NCI-H2196 treated with DMSO at 0.1 percent for 48 hours (cell line): Measurements from ENCODE around the gene GIGYF2.
"Not testable (repeated sequence)": the region's sequence is repeated elsewhere in the genome, so short reads cannot be mapped to it uniquely, and the experiment has no call there.

Source experiments
- DNase-seq: peaks from one replicate; lab custom pipeline; 2025; ENCODE audit not compliant: unreplicated experiment; lab: John Stamatoyannopoulos, UW

Gene GIGYF2

DNA sequence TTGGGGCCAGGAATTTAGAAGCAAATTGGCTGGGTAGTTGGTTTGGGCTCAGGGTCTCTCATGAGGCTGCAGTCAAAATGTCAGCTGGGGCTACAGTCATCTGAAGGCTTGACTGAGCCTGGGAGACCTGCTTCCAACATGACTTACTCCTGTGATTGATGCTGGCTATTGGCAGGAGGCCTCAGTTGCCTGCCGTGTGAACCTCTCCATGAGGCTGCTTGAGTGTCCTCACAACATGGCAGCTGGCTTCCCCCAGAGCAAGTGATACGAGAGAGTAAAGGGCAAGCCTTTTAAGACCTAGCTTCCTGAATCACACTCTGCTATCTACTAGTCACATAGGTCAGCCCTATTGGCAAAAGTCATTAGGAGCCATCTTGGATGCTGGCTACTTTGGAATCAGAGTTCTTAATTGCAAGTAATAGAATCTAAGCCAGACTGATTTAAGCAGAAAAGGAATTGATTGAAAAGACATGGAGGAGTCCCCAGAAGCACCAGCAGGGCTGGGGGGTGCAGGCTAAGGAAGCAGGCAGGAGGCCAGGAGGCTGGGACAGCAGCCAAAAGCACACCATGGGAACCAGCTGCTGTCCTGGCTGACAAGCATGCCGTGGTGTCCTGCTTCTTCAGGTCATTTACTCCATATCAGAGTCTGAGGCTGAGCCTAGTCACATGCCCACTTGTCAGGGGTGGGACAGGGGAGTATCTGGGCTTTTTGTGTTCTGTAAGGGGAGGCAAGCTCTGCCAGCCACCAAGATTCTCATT, 7.8 kb upstream of the GIGYF2 start:
- DNase-seq, result no peak

- DNase-seq, result not testable (repeated sequence)
These were observed 6.0 kb upstream of the GIGYF2 start for GRCh38 chr2:232691117-232691516.

- DNase-seq, result no peak
These were observed 3.8 kb upstream of the GIGYF2 start for GRCh38 chr2:232693344-232693743.

- DNase-seq, result no peak
These were observed 497 bp upstream of the GIGYF2 start for GRCh38 chr2:232696609-232697058.

DNA sequence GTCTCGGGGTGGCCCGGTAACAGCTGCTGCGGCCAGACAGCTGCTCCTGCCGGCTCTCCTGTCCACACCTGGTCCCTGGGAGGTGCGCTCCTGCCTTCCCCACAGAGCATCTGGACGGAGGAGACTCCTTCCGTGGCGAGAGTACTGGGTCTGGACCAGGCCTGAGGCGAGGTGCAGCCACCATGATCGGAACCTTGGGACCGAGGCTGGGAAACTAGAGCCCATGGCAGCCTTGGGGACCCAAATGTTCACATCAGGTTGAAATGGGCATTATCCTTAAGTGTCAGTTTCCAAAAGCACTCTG, 628 bp downstream of the GIGYF2 start:
- DNase-seq, result no peak

DNA sequence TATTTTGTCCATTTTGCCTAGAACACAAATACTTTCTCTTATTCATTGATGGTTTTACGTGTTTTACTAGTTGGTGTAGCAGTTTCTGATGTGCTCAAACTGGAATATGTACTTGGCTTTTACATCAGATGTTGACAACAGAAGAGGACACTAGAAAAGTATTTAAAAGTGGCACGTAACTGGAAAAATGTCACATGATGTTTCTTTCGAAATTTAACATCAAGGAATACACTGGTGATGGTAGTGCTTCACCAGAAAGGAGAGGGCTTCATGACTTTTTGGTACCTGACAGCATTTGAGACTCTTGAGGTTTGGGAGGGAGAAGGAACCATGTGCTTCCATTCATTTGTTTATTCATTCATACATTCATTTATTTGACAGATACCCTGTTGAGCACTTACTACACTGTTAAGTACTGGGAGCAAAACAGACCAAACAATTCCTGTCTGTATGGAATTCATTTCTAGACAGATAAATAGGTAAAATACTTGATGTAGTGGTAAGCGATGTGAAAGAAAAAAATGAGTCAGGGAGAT, 1.5 kb downstream of the GIGYF2 start:
- no peak for DNase-seq

GRCh38 chr2:232699110-232699509, 2.0 kb downstream of the GIGYF2 start:
- DNase-seq, result no peak

DNA sequence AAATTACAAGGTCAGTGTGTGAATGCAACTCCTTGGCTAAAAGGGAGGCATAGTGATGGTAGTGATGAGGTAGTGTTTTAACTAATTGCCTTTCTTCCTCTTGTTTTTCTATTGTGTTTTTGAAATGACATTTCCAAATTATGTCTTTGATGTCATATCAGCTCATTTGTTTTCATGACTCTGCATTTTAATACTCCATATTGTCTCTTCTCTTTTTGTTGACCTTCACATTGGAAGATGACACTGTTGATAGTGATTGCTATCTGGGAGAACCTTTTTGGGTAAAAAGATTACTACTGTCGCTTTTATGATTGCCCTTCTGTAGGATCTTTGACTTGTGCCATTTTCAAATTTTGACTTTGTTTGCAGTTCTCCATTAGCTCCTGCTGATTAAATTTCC, 3.0 kb downstream of the GIGYF2 start:
- no peak for DNase-seq

DNA sequence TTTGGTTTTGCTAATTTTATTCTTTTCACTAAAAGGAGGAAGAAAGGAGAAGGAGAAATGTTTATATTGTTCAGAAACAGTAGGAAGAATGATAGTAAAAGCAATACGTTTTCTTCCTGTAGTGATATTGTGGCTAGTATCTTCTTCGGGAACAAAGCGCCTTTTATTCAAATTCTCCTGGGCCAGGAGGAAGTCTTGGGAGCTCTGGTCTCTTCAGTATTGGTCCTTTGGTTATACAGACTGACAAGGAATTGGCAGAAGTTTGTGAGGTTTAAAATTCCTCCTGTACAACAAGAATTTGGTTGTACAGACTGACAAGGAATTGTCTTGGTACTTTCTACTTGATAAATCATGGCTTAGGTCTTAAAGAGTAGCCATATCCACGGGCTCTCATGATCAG, 9.9 kb downstream of the GIGYF2 start:
- no peak for DNase-seq

DNA sequence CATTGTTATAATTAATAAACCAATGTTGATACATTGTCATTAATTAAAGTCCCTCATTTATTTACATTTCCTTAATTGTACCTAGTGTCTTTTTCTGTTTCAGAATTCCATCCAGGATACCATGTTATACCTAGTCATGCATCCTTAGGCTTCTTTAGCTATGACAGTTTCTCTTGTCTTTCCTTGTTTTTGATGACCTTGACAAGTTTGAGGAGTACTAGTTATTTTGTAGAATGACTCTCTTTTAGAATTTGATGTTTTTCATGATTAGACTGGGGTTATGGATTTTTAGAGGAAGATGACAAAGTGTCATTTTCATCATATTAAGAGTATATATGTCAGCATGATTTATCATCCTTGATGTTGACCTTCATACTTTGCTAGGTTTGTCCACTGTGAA, 16.4 kb downstream of the GIGYF2 start:
- DNase-seq, result no peak

DNA sequence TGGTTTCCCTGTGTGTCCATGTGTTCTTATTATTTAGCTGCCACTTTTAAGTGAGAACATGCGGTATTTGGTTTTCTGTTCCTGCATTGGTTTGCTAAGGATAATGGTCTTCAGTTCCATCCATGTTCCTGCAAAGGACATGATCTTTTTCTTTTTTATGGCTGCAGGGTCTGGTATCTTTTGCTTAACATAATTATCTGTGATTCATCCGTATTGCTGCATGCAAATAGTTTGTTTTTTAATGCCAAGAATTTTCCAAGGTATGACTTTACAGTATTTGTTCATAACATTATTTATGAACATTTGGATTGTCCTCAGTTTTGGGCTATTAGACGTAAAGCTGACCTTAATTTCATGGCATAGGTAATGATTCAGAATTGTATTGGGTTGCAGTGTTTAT, 17.8 kb downstream of the GIGYF2 start:
- no peak for DNase-seq

GRCh38 chr2:232720056-232720455, 22.9 kb downstream of the GIGYF2 start:
- not testable (repeated sequence) for DNase-seq

DNA sequence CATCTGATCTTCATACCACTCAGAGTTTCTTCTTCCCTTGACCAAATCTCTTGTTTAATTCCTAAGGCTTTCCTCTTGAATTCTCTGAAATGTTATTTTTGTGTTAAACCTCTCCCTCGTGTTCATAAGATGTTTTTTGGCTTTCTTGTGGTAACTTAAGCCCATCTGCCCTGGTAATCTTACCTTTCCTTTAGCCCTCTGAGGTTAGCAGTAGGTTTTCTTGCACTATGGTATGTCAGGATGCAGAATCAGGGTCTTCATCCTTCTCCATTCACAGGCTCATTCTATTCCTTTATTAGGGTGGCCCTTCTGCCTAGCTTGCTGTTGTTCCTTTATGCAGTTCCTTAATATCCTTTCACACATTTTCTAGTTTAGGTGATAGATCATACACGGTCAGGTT, 24.1 kb downstream of the GIGYF2 start:
- DNase-seq, result no peak

GRCh38 chr2:232721882-232722281, 24.8 kb downstream of the GIGYF2 start:
- DNase-seq, result no peak

GRCh38 chr2:232723027-232723426, 25.9 kb downstream of the GIGYF2 start:
- DNase-seq, result no peak

DNA sequence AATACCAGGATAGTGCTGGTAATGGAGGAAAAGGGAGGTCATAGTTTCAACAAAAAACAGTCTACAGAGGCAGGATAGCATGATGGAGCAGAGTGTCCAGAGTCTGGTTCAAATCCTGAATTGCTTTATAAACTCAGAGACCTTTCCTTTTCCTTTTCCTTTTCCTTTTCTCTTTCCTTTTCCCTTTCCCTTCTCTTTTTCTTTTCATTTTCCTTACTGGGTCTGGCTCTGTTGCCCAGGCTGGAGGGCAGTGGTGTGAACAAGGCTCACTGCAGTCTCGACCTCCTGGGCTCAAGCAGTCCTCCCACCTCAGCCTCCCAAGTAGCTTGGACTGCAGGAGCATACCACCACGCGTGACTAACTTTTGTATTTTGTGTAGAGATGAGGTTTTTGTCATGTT, 31.7 kb downstream of the GIGYF2 start:
- no peak for DNase-seq

- no peak for DNase-seq
These were observed 34.3 kb downstream of the GIGYF2 start for GRCh38 chr2:232731470-232731869.

- DNase-seq, result no peak
These were observed 44.2 kb downstream of the GIGYF2 start for GRCh38 chr2:232741294-232741693.

GRCh38 chr2:232741972-232742371, 44.8 kb downstream of the GIGYF2 start:
- DNase-seq, result no peak

DNA sequence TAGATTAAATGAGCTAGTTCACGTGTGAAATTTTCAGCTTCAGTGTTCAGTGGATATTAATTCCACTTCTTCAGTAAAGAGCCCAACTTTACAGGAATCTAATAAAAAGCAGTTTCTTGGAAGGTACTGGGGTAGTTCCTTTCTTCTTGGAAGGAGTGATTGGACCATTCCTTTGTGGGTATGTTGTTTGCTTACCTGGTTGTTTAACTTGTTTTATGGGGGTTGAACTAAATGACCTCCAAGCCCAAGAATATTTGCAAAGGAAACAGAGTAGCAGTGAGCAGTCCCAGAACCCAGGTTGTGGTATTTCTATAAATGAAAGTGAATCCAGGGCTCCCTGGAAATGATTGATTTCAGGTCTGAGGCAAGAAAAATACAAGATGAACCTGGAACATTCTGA, 47.8 kb downstream of the GIGYF2 start:
- no peak for DNase-seq

DNA sequence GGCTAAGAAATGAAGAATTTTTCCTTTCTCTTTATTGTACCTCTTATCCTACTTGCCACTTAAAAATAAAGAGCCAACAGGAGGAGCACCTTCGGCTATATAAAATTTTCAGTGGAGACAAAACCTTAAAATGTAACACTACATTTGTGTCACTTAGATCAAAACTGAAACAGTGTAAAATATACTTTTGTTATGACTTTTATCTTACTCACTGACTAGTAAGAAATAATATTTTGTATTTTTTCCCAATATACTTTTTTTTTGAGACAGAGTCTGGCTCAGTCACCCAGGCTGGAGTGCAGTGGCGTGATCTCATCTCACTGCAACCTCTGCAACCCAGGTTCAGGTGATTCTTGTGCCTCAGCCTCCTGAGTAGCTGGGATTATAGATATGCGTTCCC, 50.9 kb downstream of the GIGYF2 start:
- no peak for DNase-seq

DNA sequence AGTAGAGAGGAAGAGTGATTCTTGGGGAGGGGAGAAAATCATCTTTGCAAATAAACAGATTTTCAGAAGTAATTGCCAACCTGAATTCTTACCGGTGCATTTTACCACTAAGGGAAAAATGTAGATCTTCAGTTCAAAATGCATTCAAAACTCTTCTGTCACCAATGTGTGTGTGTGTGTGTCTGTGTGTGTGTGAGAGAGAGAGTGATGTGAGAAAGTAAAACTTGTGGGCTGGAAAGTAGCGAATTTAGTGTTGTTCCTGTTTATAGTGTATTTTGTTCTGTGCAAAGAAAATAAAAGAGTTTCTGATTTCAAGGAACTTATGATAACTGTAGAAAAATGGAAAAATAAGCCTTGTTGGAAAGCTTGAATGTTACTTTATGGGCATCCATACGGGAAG, 52.2 kb downstream of the GIGYF2 start:
- no peak for DNase-seq

DNA sequence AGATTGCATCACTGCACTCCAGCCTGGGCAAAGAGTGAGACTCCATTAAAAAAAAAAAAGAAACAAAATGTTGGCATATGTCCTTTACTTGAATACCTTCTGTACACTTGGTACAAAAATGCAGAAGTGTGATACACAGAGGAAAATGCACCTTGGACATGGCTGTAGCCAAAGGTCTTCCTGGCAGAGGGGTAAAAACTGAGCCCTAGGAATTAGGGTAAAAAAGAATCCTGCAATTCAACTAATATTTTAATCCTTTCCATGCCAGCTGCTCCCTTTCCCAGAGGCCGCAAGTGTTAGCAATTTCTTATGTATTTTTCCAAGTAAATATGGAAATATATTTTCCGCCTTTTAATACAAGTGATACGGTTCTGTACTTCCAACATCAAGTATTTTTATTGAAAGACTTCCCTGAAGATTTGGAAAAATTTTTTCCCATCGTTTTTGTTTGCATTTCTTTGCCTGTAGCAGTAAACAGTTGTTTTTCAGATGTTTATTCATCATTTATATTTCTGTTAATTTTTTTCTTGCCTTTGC, 53.1 kb downstream of the GIGYF2 start:
- DNase-seq, result no peak
